Esophagus (tissue), 2 donors: ENCODE results near the gene SERPINC1. TPM values are rescaled to one million over a fixed set of nuclear protein-coding genes. Genes with fewer than 3 reads are reported as not detected.
"Not testable (repeated sequence)": the region's sequence is repeated elsewhere in the genome, so short reads cannot be mapped to it uniquely, and the experiment has no call there.

ENCODE experiments used
- H3K27ac ChIP-seq, 2 donors: one replicate each; pipeline ENCODE4 v1.5.1; 2013; ENCODE audit warnings: low read depth in 2 of 2, mild to moderate bottlenecking in 2 of 2, inconsistent platforms in 1 of 2, low read length in 1 of 2, moderate library complexity in 1 of 2
- H3K27me3 ChIP-seq, 2 donors: one replicate each; pipeline ENCODE4 v1.6.1; 2013; ENCODE audit warnings: low read length in 2 of 2, control low read depth in 1 of 2, mild to moderate bottlenecking in 1 of 2; ENCODE audit not compliant: insufficient read depth in 2 of 2, control insufficient read depth in 1 of 2
- H3K36me3 ChIP-seq, 2 donors: one replicate each; pipeline ENCODE4 v1.6.1; 2013; ENCODE audit warnings: low read length in 1 of 2; ENCODE audit not compliant: control insufficient read depth in 2 of 2, insufficient read depth in 2 of 2
- H3K4me1 ChIP-seq, 2 donors: one replicate each; pipeline ENCODE4 v1.6.1; 2013; ENCODE audit warnings: low read length in 1 of 2; ENCODE audit not compliant: control insufficient read depth in 2 of 2, insufficient read depth in 2 of 2
- H3K4me3 ChIP-seq, 2 donors: one replicate each; pipeline ENCODE4 v1.5.1; 2013; ENCODE audit warnings: low read length in 2 of 2, mild to moderate bottlenecking in 2 of 2, low read depth in 1 of 2, moderate library complexity in 1 of 2
- H3K9me3 ChIP-seq, 2 donors: one replicate each; pipeline ENCODE4 v1.6.1; 2013; ENCODE audit warnings: mild to moderate bottlenecking in 2 of 2, low read depth in 1 of 2, low read length in 1 of 2, moderate library complexity in 1 of 2; ENCODE audit not compliant: control insufficient read depth in 2 of 2, insufficient read depth in 1 of 2
- WGBS, 2 donors: extraction: QIAGEN DNeasy Blood & Tissue Kit; methylation state at CpG; one replicate each; pipeline ENCODE4 v1.1.7; 2013; 5-methylcytosine and 5-hydroxymethylcytosine counted together
- polyA plus RNA-seq, 2 donors: library from polyadenylated mRNA; stranded (reverse); fragments of 200-250 nt; gene quantifications; one replicate each; pipeline ENCODE4 v1.2.3, GENCODE V29; 2013
- donor health status: healthy with polysubstance abuse.
- donor health status: Bipolar disorder and iron deficiency.

The SERPINC1 gene
- polyA plus RNA-seq, 2 donors, result 0.06 TPM; not detected in 1

DNA sequence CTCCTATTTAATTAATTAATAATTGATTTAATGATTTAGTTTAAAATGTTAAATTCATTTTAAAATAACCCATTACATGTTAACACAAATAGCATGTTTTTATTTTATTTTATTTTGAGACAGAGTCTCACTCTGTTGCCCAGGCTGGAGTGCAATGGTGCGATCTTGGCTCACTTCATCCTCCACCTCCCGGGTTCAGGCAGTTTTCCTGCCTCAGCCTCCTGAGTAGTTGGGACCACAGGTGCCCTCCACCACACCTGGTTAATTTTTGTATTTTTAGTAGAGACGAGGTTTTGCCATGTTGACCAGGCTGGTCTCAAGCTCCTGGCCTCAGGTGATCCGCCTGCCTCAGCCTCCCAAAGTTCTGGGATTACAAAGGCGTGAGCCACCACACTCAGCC is 57.6 kb downstream of the SERPINC1 start:
- not testable (repeated sequence) for H3K4me1 ChIP-seq, H3K9me3 ChIP-seq, H3K27ac ChIP-seq, H3K4me3 ChIP-seq, H3K27me3 ChIP-seq
- WGBS, 2 donors, result 98 to 100% methylated on average over 5 of the region's 5 CpGs
- H3K36me3 ChIP-seq, result peaks cover 11% of the 10 kb centered on the region in 2 donors

GRCh38 chr1:173857363-173857917 is 59.7 kb downstream of the SERPINC1 start:
- H3K4me1 ChIP-seq, result no peaks in the 10 kb centered on the region
- 84 to 87% methylated on average over 4 of the region's 4 CpGs for WGBS, 2 donors
- H3K27me3 ChIP-seq, result no peaks in the 10 kb centered on the region
- H3K9me3 ChIP-seq, result no peaks in the 10 kb centered on the region
- H3K4me3 ChIP-seq, result no peak overlapping the region
- no peak overlapping the region for H3K27ac ChIP-seq
- H3K36me3 ChIP-seq, result peaks cover 3 to 6% of the 10 kb centered on the region in 2 donors

GRCh38 chr1:173856903-173857302 is 60.2 kb downstream of the SERPINC1 start:
- 87 to 94% methylated on average over 2 of the region's 2 CpGs for WGBS, 2 donors
- Histone ChIP-seq H3K27ac (no peak overlapping the region), H3K4me1 (no peaks in the 10 kb centered on the region), H3K27me3 (no peaks in the 10 kb centered on the region), H3K4me3 (no peak overlapping the region), H3K36me3 (peaks cover 3 to 6% of the 10 kb centered on the region in 2 donors), H3K9me3 (no peaks in the 10 kb centered on the region)

DNA sequence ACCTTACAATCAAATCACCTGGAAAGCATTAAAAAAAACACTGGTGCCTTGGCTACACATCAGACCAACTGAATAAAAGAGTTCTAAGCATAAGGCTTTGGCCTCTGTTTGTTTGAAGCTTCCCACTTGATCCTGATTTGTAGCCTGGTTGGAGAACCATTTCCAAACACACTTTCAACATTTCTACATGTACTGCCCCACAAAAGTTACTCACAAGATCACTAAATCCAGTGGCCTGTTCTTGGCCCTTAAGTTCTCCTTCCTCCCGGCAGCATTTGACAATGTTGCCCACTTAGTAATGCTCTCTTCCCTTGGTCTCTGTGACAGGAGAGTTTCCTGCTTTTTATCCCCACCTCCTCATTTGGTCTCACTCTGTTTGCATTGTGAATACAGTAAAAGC is 61.1 kb downstream of the SERPINC1 start:
- Histone ChIP-seq H3K9me3 (no peaks in the 10 kb centered on the region), H3K27me3 (no peaks in the 10 kb centered on the region), H3K4me1 (no peaks in the 10 kb centered on the region), H3K27ac (no peak overlapping the region), H3K36me3 (peaks cover 3% of the 10 kb centered on the region in 2 donors), H3K4me3 (no peak overlapping the region)
- 87 to 90% methylated on average over 1 of the region's 1 CpG for WGBS, 2 donors

Other genes with a start within 250 kb of the SERPINC1 start
- gene ANKRD45, start 247.5 kb downstream of the SERPINC1 start, polyA plus RNA-seq, result not detected
- gene KLHL20, start 202.3 kb downstream of the SERPINC1 start, polyA plus RNA-seq, result 1 to 10 TPM; 3.8 to 8.2 TPM
- gene DARS2, start 92.7 kb downstream of the SERPINC1 start, polyA plus RNA-seq, result 1 to 10 TPM; 6.4 to 7.9 TPM
- gene CENPL, start 92.4 kb downstream of the SERPINC1 start, polyA plus RNA-seq, result 1 to 10 TPM; 2.1 to 3.2 TPM
- gene GAS5, start 49.3 kb downstream of the SERPINC1 start, polyA plus RNA-seq, result 100 to 1,000 TPM; 419 to 527 TPM
- 1 to 10 TPM in 1 of 2 donors, under 1 TPM in 1; 0.47 to 1.3 TPM for gene ZBTB37, start 48.9 kb downstream of the SERPINC1 start, polyA plus RNA-seq
- 1 to 10 TPM; 3.5 to 6.8 TPM for gene RC3H1, start 105.0 kb upstream of the SERPINC1 start, polyA plus RNA-seq
- gene RABGAP1L, start 242.2 kb upstream of the SERPINC1 start, polyA plus RNA-seq, result 10 to 100 TPM in 1 of 2 donors, 1 to 10 TPM in 1; 9.2 to 13.0 TPM